ENCODE data around the gene ANKRD53.

Gene ANKRD53

DNA sequence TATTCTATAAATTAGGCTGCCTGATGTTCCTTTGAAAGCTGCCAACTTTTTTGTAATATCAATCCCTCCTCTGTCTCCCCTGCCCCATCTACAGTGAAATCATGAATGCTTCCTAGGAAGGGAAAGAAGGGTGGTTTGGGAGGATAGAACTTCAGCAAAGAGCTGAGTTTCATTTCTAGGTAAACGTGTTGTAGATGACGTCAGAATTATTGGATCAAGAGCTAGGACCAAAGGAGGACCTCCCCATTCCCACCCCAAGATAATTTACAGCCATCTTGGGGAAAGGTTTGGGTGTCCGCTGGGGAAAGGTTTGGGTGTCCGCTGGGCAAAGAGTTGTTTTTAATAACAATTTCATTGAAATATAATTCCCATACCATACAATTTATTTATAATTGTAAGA lies 11.2 kb upstream of the ANKRD53 start:
- no peak for DNase-seq (ENCODE audit: low read depth)

GRCh38 chr2:70974592-70974991 lies 3.8 kb upstream of the ANKRD53 start:
- DNase-seq (ENCODE audit: low read depth): no peak

- no peak for DNase-seq (ENCODE audit: low read depth)
Measured at GRCh38 chr2:70975237-70975636, 3.2 kb upstream of the ANKRD53 start.

- peak; percentile 57 for DNase-seq (ENCODE audit: low read depth)
Measured at GRCh38 chr2:70977605-70978205, 725 bp upstream of the ANKRD53 start.

GRCh38 chr2:70979180-70979488 lies 704 bp downstream of the ANKRD53 start:
- no peak for DNase-seq (ENCODE audit: low read depth)

DNA sequence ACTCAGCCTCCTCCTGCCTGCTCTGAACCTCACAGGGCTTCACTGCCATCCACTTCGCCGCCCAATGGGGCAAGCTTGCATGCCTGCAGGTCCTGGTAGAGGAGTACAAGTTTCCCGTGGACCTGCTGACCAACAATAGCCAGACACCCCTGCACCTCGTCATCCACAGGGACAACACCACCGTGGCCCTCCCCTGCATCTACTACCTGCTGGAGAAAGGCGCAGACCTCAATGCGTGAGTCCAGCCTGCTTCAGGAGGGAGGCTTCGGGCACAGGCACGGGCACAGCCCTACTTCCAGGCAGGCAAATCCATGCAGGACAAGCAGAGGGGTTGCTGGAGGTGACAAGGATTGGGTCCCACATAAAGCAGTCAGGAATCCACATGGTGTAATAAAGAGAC lies 1.2 kb downstream of the ANKRD53 start:
- DNase-seq (ENCODE audit: low read depth): no peak

DNA sequence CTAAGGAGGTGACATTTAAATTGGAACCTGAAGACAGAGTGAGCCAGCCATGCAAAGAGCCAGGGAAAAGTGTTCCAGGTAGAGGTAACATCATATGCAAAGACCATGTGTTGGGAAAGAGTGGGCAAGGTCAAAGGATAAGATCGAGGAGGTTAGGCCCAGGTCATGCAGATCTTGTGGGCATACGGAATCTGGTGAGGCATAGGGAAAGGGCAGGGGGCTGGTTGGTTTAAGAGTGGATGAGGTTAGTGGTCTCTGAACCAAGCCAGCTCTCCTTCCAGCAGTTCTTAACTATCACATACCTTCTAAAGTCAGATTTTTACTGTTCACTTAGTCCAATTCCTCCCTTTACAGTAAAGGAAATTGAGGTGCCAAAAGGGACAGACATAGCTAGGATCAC lies 3.0 kb downstream of the ANKRD53 start:
- DNase-seq (ENCODE audit: low read depth): no peak

GRCh38 chr2:70981866-70982810 lies 3.7 kb downstream of the ANKRD53 start:
- DNase-seq (ENCODE audit: low read depth): no peak

- no peak for DNase-seq (ENCODE audit: low read depth)
Measured at GRCh38 chr2:70982971-70983370, 4.5 kb downstream of the ANKRD53 start.

DNA sequence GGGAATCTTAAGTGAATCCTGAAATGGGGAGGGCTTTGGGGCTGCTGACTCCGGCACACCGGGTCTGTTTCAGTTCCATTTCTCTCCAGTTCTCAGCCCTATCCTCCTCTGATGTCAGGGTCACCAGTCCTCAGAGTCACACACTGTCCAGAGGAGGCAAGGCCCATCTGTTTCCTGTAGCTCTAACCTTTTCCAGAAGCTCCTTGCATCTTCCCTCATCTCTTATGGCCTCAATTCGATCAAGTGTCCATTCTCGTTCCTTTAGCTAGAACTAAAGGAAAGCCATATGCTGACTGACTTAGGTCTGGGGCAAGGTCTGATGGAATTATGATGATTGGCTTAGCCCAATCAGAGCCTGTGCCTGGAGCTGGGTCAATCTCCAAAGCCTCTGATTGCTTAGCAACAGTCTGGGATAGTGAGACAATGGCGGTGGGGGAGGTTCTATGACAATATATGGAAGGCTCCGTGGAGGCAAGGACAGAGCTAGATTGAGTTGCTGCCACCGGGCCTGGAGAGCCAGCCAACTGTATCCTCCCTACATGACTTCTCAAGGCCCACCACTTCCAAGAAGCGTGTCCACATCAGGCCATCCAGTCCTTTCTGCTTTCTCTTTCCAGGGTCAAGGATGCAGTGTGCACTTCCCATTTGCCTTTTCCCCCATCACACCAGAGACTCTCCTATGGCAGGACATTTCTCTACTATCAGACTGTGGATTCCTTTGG lies 5.2 kb downstream of the ANKRD53 start:
- no peak for DNase-seq (ENCODE audit: low read depth)

GRCh38 chr2:70984228-70984575 lies 5.8 kb downstream of the ANKRD53 start:
- no peak for DNase-seq (ENCODE audit: low read depth)

GRCh38 chr2:70984576-70985282 lies 6.3 kb downstream of the ANKRD53 start:
- no peak for DNase-seq (ENCODE audit: low read depth)

- no peak for DNase-seq (ENCODE audit: low read depth)
Measured at GRCh38 chr2:70985283-70985688, 6.9 kb downstream of the ANKRD53 start.

DNA sequence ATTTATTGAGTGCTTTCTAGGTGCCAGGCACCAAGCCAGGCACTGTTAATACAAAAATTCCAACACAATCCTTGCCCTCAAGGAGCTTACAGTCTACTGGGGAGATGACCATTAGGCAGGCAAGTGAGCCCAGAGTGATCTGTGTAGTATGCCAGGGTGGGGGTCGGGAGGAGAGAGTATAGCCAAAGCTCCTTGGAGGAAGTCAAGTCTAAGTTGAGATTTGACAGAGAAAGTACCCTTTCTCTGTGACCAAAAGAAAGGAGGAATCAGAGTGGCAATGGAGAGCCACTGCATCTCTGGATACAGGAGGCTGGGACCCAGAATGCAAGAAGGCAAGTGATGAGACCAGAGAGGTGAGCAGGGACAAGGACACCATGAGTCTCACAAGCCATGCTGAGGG lies 7.5 kb downstream of the ANKRD53 start:
- DNase-seq (ENCODE audit: low read depth): no peak

- no peak for DNase-seq (ENCODE audit: low read depth)
Measured at GRCh38 chr2:70986499-70987189, 8.2 kb downstream of the ANKRD53 start.

GRCh38 chr2:70987386-70987785 lies 9.0 kb downstream of the ANKRD53 start:
- DNase-seq (ENCODE audit: low read depth): no peak

DNA sequence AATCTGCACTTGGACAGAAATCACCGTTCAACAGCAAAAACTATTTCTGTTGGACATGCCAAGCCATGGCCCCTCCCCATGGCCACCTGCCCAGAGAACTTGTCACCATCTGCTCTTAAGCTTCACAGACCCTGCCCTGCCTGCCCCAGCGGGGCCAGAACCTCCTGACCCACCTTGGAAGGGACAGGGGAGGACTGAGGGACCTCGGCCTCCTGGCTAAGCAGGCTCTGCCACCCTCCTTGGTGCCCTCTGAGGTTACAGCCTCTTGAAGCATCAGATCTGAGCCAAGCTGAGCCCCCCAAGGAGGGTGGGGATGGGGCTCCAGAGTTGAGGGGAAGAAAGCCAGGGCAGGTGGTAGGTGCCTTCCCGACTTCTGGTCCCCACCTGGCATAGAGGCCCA lies 9.7 kb downstream of the ANKRD53 start:
- DNase-seq (ENCODE audit: low read depth): no peak

GRCh38 chr2:70988726-70989648 lies 10.6 kb downstream of the ANKRD53 start:
- no peak for DNase-seq (ENCODE audit: low read depth)

DNA sequence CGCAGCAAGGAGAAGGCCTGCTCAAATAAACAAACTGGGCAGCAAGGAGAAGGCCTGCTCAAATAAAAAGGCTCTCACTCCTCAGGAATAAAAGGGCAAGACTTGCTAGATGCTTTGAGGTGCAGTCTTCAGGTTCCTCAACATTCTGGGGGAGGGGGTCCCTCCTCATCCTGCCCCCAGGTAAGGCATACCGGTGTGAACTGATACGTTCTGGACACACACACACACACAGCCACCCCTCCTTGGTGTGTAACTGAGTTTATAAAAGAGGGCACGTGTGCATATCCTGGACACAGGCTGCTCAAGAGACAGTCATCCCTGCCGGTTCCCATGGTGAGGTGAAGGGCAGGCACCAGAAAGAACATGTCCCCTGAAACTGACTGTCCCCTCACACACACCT lies 11.8 kb downstream of the ANKRD53 start:
- DNase-seq (ENCODE audit: low read depth): no peak

GRCh38 chr2:70991142-70991541 lies 12.7 kb downstream of the ANKRD53 start:
- DNase-seq (ENCODE audit: low read depth): no peak

- no peak for DNase-seq (ENCODE audit: low read depth)
Measured at GRCh38 chr2:70991742-70992141, 13.3 kb downstream of the ANKRD53 start.

Data from non-pigmented ciliary epithelial cell (primary cell).